ENCODE data around the gene MAP3K7. TPM values are rescaled to one million over a fixed set of nuclear protein-coding genes. Genes with fewer than 3 reads are reported as not detected.

The MAP3K7 gene
- total RNA-seq, 1 donor from 2014 or later = 20.6 TPM

GRCh38 chr6:90584636-90585255 is 2.1 kb downstream of the MAP3K7 start:
- Histone ChIP-seq H3K4me1 (peaks cover 69% of the 10 kb centered on the region), H3K4me3 (peak overlapping the region; percentile 93)

GRCh38 chr6:90583836-90584481 is 2.9 kb downstream of the MAP3K7 start:
- no peak for TF ChIP-seq CTCF (IDR thresholded peaks at IDR 0.05; ENCODE audit: borderline replicate concordance)
- no peak for DNase-seq
- H3K27ac ChIP-seq (replicated peaks) = no peak overlapping the region
- intact Hi-C loops (cut with micrococcal nuclease) = no loop called here
- no peaks in the 10 kb centered on the region for H3K9me3 ChIP-seq (replicated peaks)
- no peak overlapping the region for H3K4me3 ChIP-seq
- H3K27me3 ChIP-seq (ENCODE audit: low read depth) = no peaks in the 10 kb centered on the region
- H3K4me1 ChIP-seq = peaks cover 76% of the 10 kb centered on the region
- no peaks in the 10 kb centered on the region for H3K36me3 ChIP-seq

More at GRCh38 chr6:90584636-90585255, 2.1 kb downstream of the MAP3K7 start:
- DNase-seq = no peak
- H3K9me3 ChIP-seq (replicated peaks) = no peaks in the 10 kb centered on the region
- H3K27ac ChIP-seq (replicated peaks) = no peak overlapping the region
- no peak for TF ChIP-seq CTCF (IDR thresholded peaks at IDR 0.05; ENCODE audit: borderline replicate concordance)
- H3K36me3 ChIP-seq = no peaks in the 10 kb centered on the region
- H3K27me3 ChIP-seq (ENCODE audit: low read depth) = no peaks in the 10 kb centered on the region
- intact Hi-C loops (cut with micrococcal nuclease) = no loop called here

- Histone ChIP-seq H3K4me1 (peaks cover 83% of the 10 kb centered on the region), H3K4me3 (no peak overlapping the region), H3K27ac (replicated peaks) (no peak overlapping the region), H3K27me3 (ENCODE audit: low read depth) (no peaks in the 10 kb centered on the region), H3K9me3 (replicated peaks) (no peaks in the 10 kb centered on the region), H3K36me3 (no peaks in the 10 kb centered on the region)
- intact Hi-C loops (cut with micrococcal nuclease) = no loop called here
- TF ChIP-seq CTCF (IDR thresholded peaks at IDR 0.05; ENCODE audit: borderline replicate concordance) = no peak
- DNase-seq = no peak
These were observed 3.6 kb downstream of the MAP3K7 start for GRCh38 chr6:90583179-90583835.

- no peak overlapping the region for H3K4me3 ChIP-seq
- no peaks in the 10 kb centered on the region for H3K9me3 ChIP-seq (replicated peaks)
- H3K27me3 ChIP-seq (ENCODE audit: low read depth) = no peaks in the 10 kb centered on the region
- H3K27ac ChIP-seq (replicated peaks) = no peak overlapping the region
- no peak for TF ChIP-seq CTCF (IDR thresholded peaks at IDR 0.05; ENCODE audit: borderline replicate concordance)
- intact Hi-C loops (cut with micrococcal nuclease) = no loop called here
- no peak for DNase-seq
- H3K36me3 ChIP-seq = no peaks in the 10 kb centered on the region
- H3K4me1 ChIP-seq = peaks cover 80% of the 10 kb centered on the region
These were observed 5.7 kb downstream of the MAP3K7 start for GRCh38 chr6:90581146-90581545.

DNA sequence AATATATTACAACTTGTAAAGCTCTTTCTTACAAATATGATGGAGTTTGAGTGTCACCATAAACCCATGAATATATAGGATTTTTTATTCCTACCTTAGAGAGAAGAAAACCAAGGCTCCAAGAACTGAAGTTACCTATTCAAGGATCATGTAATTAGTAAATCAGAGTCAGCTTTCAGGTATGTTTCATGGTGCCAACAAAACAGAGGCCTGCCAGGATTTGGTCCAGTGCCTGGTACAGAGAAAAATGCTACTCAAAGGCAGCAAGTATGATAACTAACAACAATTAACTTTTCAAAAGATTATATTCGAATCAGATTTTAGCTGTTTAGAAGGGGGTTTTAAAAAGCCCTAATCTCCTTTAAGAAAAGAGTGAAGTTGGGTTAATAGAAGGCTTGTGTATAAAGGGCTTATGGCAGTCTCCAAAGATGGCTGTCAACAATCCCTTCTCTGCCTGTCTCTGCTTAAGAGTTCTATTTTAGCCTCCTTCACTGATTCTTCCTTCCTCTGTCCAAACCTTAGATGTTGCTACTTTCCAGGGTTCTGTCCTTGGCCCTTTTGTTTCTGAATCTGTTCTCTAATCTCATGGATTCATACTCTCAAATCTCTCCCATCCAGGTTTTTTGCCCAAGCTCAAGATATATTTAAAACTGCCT is 7.8 kb downstream of the MAP3K7 start:
- Histone ChIP-seq H3K27ac (replicated peaks) (peak overlapping the region; percentile 2), H3K27me3 (ENCODE audit: low read depth) (no peaks in the 10 kb centered on the region), H3K4me3 (no peak overlapping the region), H3K36me3 (no peaks in the 10 kb centered on the region), H3K9me3 (replicated peaks) (no peaks in the 10 kb centered on the region), H3K4me1 (peaks cover 70% of the 10 kb centered on the region)
- DNase-seq = no peak
- TF ChIP-seq CTCF (IDR thresholded peaks at IDR 0.05; ENCODE audit: borderline replicate concordance) = no peak
- intact Hi-C loops (cut with micrococcal nuclease) = no loop called here
